ENCODE measurements around the gene ZFP1.

DNA sequence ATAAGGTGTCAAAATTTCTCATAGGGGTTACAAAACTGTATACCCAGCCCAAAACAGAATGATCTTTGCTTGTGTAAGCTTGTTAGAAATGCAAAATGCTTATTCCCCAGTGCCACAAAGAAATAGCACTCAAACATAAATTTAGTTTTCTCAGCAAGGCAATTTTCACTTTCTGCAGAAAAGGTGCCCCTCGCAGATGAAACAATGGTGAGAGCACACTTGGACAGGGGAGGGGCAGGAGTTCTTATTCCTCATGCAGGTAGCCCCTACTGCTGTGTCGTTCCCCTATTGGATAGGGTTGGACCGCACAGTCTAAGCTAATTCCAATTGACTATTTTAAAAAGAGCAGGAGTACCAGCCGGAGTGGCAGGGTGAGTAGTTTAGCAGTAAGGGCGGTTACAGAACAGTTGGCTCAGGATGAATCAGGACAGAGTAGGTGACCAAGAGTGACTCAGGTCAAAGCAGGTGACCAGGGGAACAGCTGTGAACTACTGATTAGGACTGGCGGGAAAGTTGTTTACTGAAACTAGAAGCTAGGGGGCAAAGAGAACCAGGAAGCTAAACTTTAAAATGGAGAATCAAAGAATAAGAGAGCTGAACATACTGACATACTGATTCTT, 26.3 kb upstream of the ZFP1 start:
- TF ChIP-seq POLR2A (IDR thresholded peaks at IDR 0.05): no peak
- TF ChIP-seq, protein P1, sequence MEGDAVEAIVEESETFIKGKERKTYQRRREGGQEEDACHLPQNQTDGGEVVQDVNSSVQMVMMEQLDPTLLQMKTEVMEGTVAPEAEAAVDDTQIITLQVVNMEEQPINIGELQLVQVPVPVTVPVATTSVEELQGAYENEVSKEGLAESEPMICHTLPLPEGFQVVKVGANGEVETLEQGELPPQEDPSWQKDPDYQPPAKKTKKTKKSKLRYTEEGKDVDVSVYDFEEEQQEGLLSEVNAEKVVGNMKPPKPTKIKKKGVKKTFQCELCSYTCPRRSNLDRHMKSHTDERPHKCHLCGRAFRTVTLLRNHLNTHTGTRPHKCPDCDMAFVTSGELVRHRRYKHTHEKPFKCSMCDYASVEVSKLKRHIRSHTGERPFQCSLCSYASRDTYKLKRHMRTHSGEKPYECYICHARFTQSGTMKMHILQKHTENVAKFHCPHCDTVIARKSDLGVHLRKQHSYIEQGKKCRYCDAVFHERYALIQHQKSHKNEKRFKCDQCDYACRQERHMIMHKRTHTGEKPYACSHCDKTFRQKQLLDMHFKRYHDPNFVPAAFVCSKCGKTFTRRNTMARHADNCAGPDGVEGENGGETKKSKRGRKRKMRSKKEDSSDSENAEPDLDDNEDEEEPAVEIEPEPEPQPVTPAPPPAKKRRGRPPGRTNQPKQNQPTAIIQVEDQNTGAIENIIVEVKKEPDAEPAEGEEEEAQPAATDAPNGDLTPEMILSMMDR (IDR thresholded peaks at IDR 0.05): no peak
- no peak for TF ChIP-seq POLR2AphosphoS5 (IDR thresholded peaks at IDR 0.05; ENCODE audit: insufficient read depth in 1 of 2, low read depth in 1 of 2)

All from vagina (tissue), 2 donors.